Gastroesophageal sphincter (tissue), 3 donors: Measurements from ENCODE around the gene CRB3.

Experiments
- CTCF ChIP-seq, 4 experiments: fragments of 200-600 bp in 2 of 4; fragments of 450-650 bp in 2 of 4; sonication (generic) in 1 of 4; IDR thresholded peaks; one replicate each; pipeline ENCODE4 v1.5.1; 2017 to 2019; ENCODE audit warnings: antibody characterized with exemption in 4 of 4, mild to moderate bottlenecking in 2 of 4, moderate library complexity in 2 of 4
- EP300 ChIP-seq: sonication (generic); formaldehyde crosslinking; IDR thresholded peaks from one replicate; pipeline ENCODE4 v1.6.1; 2017; ENCODE audit warnings: antibody characterized with exemption, mild to moderate bottlenecking
- POLR2A ChIP-seq, 2 donors: fragments of 450-650 bp; IDR thresholded peaks; one replicate each; pipeline ENCODE4 v1.6.1; 2017; ENCODE audit warnings: antibody characterized with exemption in 2 of 2, mild to moderate bottlenecking in 2 of 2, moderate library complexity in 1 of 2
- POLR2AphosphoS5 ChIP-seq: sonication (generic); formaldehyde crosslinking; IDR thresholded peaks from one replicate; pipeline ENCODE4 v1.6.1; 2017; ENCODE audit warnings: antibody characterized with exemption

- no peak for TF ChIP-seq CTCF (IDR thresholded peaks at IDR 0.05)
- TF ChIP-seq POLR2A (IDR thresholded peaks at IDR 0.05) = no peak
- no peak for TF ChIP-seq EP300
- no peak for TF ChIP-seq POLR2AphosphoS5
These were observed 25.4 kb downstream of the CRB3 start for GRCh38 chr19:6489278-6490061.
